Loucy (cell line): Measurements from ENCODE around the gene TOX2.

ENCODE experiments used
- H2AFZ ChIP-seq: fragments of 200-600 bp; sonication (generic); 2 replicates; pipeline ENCODE4 v1.6.0; 2016; ENCODE audit warnings: antibody characterized with exemption, mild to moderate bottlenecking, low read length, moderate library complexity
- H3F3A ChIP-seq: fragments of 200-600 bp; 2 replicates; pipeline ENCODE4 v1.6.0; 2016; ENCODE audit warnings: antibody characterized with exemption, low read depth, mild to moderate bottlenecking
- H3K27me3 ChIP-seq: fragments of 200-600 bp; sonication (generic); 2 replicates; pipeline ENCODE4 v1.6.1; 2014; ENCODE audit warnings: low read length, mild to moderate bottlenecking; ENCODE audit not compliant: insufficient read depth, poor library complexity, severe bottlenecking
- H3K36me3 ChIP-seq: fragments of 200-600 bp; sonication (generic); 2 replicates; pipeline ENCODE4 v1.6.1; 2016; ENCODE audit warnings: low read length; ENCODE audit not compliant: insufficient read depth
- H3K4me1 ChIP-seq: fragments of 200-600 bp; sonication (generic); 2 replicates; pipeline ENCODE4 v1.5.1; 2014; ENCODE audit warnings: low read length, mild to moderate bottlenecking; ENCODE audit not compliant: insufficient read depth, poor library complexity, severe bottlenecking
- H3K4me2 ChIP-seq: fragments of 200-600 bp; sonication (generic); 2 replicates; pipeline ENCODE4 v1.6.0; 2014; ENCODE audit warnings: antibody characterized with exemption, low read length, low read depth, mild to moderate bottlenecking; ENCODE audit not compliant: poor library complexity, severe bottlenecking
- H3K4me3 ChIP-seq: fragments of 200-600 bp; sonication (generic); 2 replicates; pipeline ENCODE4 v1.5.1; 2014; ENCODE audit warnings: low read length, mild to moderate bottlenecking, mixed read lengths; ENCODE audit not compliant: poor library complexity, severe bottlenecking
- H3K79me2 ChIP-seq: fragments of 200-600 bp; sonication (generic); 2 replicates; pipeline ENCODE4 v1.6.1; 2014; ENCODE audit warnings: low read length; ENCODE audit not compliant: insufficient read depth
- H3K9ac ChIP-seq: fragments of 200-600 bp; sonication (generic); 2 replicates; pipeline ENCODE4 v1.6.0; 2014; ENCODE audit warnings: mild to moderate bottlenecking, low read depth, low read length, moderate library complexity; ENCODE audit not compliant: poor library complexity, severe bottlenecking
- H3K9me2 ChIP-seq: fragments of 200-600 bp; sonication (generic); replicated peaks from 2 replicates; pipeline ENCODE4 v1.6.1; 2016; ENCODE audit warnings: low read depth, low read length, mixed read lengths
- H3K9me3 ChIP-seq: fragments of 200-600 bp; sonication (generic); 2 replicates; pipeline ENCODE4 v1.6.1; 2014; ENCODE audit warnings: mild to moderate bottlenecking, antibody characterized with exemption, low read length, low read depth; ENCODE audit not compliant: insufficient read depth
- H4K20me1 ChIP-seq: fragments of 200-600 bp; sonication (generic); 2 replicates; pipeline ENCODE4 v1.6.0; 2014; ENCODE audit warnings: antibody characterized with exemption, low read length, mild to moderate bottlenecking; ENCODE audit not compliant: insufficient read depth, poor library complexity, severe bottlenecking
- CTCF ChIP-seq: fragments of 200-600 bp; sonication (generic); conservative IDR thresholded peaks from 2 replicates; pipeline ENCODE4 v1.5.1; 2014; ENCODE audit warnings: mild to moderate bottlenecking, antibody characterized with exemption, low read length
- EZH2phosphoT487 ChIP-seq: fragments of 200-600 bp; IDR thresholded peaks from 2 replicates; pipeline ENCODE4 v1.6.1; 2018; ENCODE audit warnings: antibody characterized with exemption, mild to moderate bottlenecking, moderate library complexity, borderline replicate concordance

The TOX2 gene

GRCh38 chr20:44056010-44056698 lies 141.5 kb downstream of the TOX2 start:
- Histone ChIP-seq H3F3A (no peaks in the 10 kb centered on the region), H3K79me2 (no peaks in the 10 kb centered on the region), H3K27me3 (no peaks in the 10 kb centered on the region), H2AFZ (no peak overlapping the region), H3K4me3 (no peak overlapping the region), H4K20me1 (no peaks in the 10 kb centered on the region), H3K4me1 (no peaks in the 10 kb centered on the region), H3K9me3 (no peaks in the 10 kb centered on the region), H3K36me3 (no peaks in the 10 kb centered on the region), H3K9me2 (no peaks in the 10 kb centered on the region), H3K9ac (no peak overlapping the region), H3K4me2 (no peak overlapping the region)
- TF ChIP-seq CTCF (peak; percentile 86), EZH2phosphoT487 (no peak)

DNA sequence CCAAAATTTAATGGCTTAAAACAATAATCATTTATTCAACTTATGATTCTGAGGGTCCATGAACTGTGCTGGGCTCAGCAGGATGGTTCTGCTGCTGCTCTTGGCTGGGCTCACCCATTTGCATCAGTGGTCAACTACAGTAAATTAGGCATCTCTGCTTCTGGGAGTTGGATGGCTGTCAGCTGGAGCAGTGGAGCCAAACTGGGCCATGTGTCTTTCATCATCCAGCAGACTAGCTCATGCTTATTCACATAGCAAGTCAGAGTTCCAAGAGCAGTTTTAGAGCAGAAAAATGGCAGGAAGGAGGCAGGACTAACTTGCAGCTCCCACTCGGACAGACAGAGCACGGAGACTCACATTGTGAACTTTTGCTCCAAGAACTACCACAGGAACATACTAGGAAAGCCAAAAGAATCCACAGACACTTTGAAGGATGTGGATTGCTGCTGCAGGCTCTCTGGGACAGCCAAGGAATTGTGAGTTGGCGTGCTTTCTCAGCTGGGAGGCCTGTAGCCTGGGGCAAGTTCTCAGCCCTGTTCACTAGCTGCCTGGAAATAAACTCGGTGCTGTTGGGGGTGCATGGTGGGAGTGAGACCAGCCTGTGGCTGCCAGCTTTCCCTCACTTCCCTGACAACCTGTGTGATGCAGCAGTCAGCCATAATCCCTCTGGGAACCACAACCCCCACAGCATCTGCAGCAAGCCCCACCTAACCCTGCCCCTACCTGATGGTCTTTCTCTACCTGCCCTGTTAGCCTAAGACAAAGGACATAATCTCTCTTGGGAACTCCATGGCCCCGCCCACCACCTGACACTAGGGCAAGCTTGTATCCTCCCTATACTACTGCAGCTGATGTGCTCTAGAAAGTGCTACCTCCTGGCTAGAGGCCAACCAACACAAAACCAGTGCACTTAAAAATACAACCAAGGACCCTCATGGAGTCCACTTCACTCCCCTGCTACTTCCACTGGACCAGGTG lies 143.3 kb downstream of the TOX2 start:
- Histone ChIP-seq H3K36me3 (no peaks in the 10 kb centered on the region), H3K9me3 (no peaks in the 10 kb centered on the region), H3K9ac (no peak overlapping the region), H4K20me1 (no peaks in the 10 kb centered on the region), H3K27me3 (no peaks in the 10 kb centered on the region), H3K79me2 (no peaks in the 10 kb centered on the region), H3K4me1 (no peaks in the 10 kb centered on the region), H3K4me2 (no peak overlapping the region), H2AFZ (no peak overlapping the region), H3F3A (no peaks in the 10 kb centered on the region), H3K9me2 (no peaks in the 10 kb centered on the region), H3K4me3 (no peak overlapping the region)
- no peak for TF ChIP-seq EZH2phosphoT487
- no peak for TF ChIP-seq CTCF

DNA sequence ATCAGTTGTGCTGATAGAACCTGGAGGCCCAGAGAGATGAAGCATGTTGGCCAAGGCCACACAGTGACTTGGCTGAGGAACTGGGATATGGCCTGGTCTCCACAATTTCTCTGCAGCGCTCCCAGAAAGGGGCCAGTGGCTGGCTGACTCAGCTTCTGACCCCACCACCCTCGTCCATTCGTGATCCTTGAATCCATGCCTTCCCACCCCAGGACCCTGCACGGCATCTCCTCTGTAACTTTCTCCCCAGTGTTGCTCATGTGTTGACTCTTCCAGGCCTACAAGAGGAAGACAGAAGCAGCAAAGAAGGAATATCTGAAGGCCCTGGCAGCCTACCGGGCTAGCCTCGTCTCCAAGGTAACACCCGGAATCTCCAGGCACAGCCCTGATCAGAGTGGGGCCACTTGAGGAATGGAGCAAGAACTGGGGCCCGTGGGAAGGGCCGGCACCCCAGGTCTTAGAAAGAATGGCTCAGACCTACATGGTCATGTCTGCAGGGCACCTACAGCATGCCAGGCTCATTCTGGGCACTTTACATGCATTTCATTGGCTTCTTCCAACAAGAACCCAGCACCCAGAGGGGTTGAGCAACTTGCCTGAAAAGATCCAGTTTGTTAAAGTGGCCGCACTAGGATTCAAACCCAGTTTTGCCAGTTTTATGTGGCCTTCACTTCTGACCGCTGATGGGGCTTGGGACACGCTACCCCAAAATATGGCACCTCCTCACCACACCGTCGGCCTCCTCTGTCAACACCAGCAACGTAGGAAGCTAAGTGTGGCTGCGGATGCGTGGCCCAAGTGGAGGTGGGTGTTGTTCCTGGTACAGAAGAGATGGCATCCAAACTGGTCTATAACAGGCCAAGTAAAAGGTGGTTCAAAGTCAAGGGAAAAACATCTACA lies 150.1 kb downstream of the TOX2 start:
- peaks cover 22% of the 10 kb centered on the region for H3K4me1 ChIP-seq
- no peaks in the 10 kb centered on the region for H3K79me2 ChIP-seq
- H3K36me3 ChIP-seq: no peaks in the 10 kb centered on the region
- TF ChIP-seq EZH2phosphoT487: no peak
- no peak for TF ChIP-seq CTCF
- no peak overlapping the region for H3K4me2 ChIP-seq
- no peaks in the 10 kb centered on the region for H3K9me3 ChIP-seq
- no peak overlapping the region for H3K4me3 ChIP-seq
- no peak overlapping the region for H2AFZ ChIP-seq
- H3F3A ChIP-seq: peaks cover 12% of the 10 kb centered on the region
- no peaks in the 10 kb centered on the region for H4K20me1 ChIP-seq
- no peak overlapping the region for H3K9ac ChIP-seq
- no peaks in the 10 kb centered on the region for H3K27me3 ChIP-seq
- H3K9me2 ChIP-seq: no peaks in the 10 kb centered on the region
